ENCODE data around the gene SAMD11.

The SAMD11 gene

GRCh38 chr1:918843-919242 lies 4.9 kb upstream of the SAMD11 start:
- no peak for DNase-seq

DNA sequence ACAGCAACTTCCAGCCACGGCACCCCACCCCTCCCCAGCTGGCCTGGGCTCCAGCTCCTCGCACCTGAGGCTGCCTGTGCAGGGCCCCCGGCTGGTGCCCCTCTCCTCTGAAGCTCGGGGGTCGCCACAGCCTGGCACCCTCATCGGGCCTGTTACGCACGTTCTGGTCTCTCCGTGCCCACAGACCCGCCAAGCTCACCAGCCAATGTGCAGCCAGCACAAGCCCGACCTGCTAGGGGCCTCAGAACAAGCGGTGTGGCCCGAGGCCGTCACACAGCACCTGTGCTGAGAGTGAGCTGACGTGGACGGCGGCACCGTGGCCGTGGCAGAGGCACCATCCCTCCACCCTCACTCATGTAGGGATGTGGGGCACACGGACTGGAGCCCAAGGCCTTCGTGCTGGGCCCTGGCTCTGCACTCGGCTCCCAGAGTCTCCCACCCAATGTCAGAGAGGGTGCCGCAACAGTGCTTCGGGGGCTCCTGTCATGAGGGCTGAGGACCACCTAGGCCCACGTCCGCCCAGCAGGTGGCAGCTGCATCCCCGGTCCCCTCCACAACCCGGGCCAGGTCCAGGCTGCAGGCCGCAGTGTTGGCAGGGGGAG lies 4.4 kb upstream of the SAMD11 start:
- DNase-seq = no peak

DNA sequence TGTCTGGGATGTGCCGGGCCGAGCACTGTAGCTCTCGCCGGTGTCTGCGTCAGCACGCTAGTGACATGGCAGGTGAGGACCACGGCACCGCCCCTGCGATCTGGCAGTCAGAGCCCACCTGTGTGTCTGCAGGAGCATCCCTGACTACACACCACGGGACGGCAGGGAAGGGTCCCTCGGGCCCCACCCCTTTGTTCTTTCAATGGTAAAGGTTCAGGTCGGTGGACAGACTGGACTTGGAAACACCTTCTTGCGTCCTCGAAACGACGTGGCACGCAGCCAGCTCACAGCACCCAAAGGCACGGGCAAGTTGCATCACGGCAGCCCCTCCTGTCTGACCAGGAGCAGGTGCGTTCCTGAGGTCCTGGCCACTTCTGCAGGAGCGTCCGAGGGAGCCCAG lies 3.7 kb upstream of the SAMD11 start:
- no peak for DNase-seq

- DNase-seq = no peak
Observed at GRCh38 chr1:920521-920920, 3.2 kb upstream of the SAMD11 start.

- peak; percentile 51 for DNase-seq
Observed at GRCh38 chr1:921011-921837, 2.5 kb upstream of the SAMD11 start.

GRCh38 chr1:923991-924655 lies 400 bp downstream of the SAMD11 start:
- DNase-seq = no peak

DNA sequence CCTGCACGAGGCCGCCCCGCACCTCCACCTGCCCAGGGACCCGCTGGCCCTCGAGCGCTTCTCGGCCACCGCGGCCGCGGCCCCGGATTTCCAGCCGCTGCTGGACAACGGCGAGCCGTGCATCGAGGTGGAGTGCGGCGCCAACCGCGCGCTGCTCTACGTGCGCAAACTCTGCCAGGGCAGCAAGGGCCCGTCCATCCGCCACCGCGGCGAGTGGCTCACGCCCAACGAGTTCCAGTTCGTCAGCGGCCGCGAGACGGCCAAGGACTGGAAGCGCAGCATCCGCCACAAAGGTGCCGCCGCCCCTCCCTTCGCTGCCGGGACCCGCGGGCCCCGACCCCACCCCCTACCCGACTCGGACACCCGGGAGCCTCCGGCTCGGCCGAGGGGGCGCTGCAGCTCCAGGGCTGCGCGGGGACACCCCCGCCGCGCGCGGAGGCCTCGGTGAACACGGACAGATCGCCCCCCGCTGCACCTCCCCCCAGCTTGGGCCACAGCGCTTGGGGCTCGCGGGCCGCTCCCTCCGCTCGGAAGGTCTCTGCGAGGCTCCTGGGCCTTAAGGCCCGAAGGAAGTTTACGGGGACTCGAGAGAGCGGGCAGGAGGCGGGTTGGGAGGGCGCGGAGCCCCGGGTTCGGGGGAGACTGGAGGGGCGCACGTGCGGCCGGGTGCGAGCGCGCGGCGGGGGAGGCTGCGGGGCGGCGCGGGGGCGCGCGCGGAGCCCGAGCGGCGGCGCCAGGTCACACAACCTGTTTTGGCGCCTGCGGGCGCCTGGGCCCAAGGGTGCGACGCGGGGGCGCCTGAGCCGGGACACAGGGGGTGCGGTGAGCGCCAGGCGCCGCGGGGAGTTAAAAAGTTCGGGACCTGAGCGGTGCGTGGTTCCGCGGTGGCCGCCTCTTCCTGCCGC lies 1.2 kb downstream of the SAMD11 start:
- DNase-seq = no peak

DNA sequence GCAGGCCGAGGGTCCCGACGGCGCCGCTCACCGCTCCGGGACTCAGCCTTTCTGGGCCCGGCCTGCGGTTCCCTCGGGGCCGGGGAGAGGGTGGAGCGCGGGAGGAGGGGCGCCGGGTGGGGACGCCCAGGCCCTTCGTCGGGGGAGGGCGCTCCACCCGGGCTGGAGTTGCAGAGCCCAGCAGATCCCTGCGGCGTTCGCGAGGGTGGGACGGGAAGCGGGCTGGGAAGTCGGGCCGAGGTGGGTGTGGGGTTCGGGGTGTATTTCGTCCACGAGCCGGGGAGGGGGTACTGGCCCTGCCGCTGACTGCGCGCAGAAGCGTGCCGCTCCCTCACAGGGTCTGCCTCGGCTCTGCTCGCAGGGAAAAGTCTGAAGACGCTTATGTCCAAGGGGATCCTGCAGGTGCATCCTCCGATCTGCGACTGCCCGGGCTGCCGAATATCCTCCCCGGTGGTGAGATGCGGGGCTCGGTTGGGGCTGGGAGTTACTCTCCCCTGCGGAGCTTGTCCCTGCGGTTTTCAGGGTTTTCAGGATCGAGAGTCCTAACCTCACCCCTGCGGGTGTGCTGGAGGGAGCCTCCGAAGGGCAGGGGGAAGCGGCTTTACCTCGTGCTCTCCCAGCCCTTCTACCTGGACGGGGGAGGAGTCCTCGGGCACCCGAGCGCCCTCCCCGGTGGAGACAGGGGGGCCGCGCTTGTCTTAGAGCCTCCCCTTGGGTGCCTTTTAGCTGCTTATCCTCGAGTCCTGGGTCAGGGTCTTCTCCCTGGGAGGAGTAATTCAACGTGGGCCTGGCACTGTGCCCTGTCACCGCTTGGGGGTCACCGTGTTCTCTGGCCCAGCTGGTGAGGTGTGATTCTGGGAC lies 2.1 kb downstream of the SAMD11 start:
- DNase-seq = no peak

GRCh38 chr1:927234-927633 lies 3.5 kb downstream of the SAMD11 start:
- no peak for DNase-seq

GRCh38 chr1:927748-928147 lies 4.0 kb downstream of the SAMD11 start:
- DNase-seq = no peak

DNA sequence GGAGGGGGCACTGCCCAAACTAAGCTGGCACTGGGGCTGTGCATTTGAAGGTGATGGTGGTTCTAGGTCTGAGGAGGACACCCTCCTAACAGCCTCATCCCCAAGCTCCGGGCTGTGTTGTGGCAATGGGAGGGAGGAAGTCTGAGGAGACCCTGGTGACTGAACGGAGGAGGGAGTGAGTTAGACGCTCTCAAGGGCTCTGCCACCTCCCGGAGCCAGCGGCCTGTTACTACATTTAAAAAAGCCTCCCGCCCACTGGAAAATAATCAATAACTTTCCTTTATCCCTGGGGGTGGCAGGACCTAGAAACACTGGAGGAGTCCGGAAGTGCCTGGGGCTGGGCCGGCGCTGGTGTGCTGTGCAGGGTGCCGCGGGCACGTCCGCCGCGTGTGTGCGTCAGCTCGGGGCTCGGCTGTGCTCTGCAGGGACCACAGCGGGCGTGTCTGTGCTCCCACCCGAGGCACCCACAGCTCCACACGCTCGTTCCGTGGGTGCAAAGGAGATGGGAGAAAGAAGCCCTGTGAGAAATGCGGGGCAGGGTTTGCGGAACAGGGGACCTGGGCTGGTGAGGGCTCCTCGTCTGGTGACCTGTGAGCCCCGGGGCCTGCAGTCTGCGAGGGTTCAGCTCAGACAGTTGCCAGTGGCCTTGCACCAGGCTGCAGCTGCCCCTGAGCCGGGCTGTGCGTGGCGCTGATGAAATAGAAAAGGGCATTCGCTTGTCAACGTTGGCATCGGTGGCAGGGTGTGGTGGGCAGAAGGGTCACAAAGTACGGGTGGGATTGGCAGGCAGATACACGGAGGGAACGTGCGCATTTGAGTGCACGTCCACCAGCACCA lies 5.3 kb downstream of the SAMD11 start:
- no peak for DNase-seq

DNA sequence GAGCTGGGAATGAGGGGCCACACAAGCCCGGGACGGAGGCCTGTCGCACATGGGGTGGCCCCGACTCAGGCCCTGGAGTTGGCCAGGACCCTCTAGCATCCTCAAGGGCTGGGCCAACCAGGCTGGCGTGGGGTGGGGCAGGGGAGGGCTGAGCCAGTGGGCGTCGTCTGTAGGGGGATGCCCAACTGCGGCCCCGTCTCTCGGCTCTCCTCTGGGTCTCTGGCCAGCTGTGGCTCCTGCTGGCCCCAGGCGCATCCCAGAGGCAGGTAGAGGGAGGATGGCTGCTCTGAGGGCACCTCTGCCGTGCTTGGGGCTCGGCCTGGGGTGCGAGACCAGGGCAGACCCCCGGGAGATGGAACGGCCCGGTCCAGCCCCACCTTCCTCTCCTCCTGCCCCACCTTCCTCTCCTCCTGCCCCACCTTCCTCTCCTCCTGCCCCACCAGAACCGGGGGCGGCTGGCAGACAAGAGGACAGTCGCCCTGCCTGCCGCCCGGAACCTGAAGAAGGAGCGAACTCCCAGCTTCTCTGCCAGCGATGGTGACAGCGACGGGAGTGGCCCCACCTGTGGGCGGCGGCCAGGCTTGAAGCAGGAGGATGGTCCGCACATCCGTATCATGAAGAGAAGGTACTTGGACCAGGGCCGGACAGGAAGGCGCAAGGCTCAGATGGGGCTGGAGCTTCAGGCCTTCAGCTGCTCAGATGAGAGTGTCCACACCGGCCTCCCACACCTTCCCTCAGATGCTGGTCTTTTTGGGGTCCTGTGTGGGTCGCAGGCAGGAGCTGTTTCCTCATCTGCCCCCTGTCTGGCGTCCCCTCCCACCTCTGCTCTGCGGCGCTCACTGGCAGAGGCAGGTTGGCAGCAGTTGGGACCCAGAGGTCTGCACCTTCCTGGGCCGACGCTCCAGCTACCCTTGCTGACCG lies 6.2 kb downstream of the SAMD11 start:
- DNase-seq = no peak

GRCh38 chr1:930633-931138 lies 7.0 kb downstream of the SAMD11 start:
- DNase-seq = no peak

GRCh38 chr1:931380-932172 lies 7.9 kb downstream of the SAMD11 start:
- DNase-seq = no peak

- DNase-seq = no peak
Observed at GRCh38 chr1:932173-932510, 8.4 kb downstream of the SAMD11 start.

GRCh38 chr1:932776-933602 lies 9.3 kb downstream of the SAMD11 start:
- DNase-seq = no peak

GRCh38 chr1:933603-933940 lies 9.8 kb downstream of the SAMD11 start:
- DNase-seq = no peak

Measured in NCI-H1048 (cell line).